GM23338 (cell line): ENCODE measurements around the gene DIO3.

Source experiments
- CTCF ChIP-seq, 2 experiments: fragments of 200-600 bp in 1 of 2; sonication (generic) in 1 of 2; conservative IDR thresholded peaks; 2 replicates each; pipeline versions ENCODE4 v1.5.1 to v1.6.1; 2016 to 2017; ENCODE audit warnings: antibody characterized with exemption in 2 of 2, low read depth in 2 of 2, mild to moderate bottlenecking in 2 of 2, moderate library complexity in 1 of 2
- POLR2AphosphoS5 ChIP-seq: IDR thresholded peaks from 2 replicates; pipeline ENCODE4 v1.6.1; 2016; ENCODE audit warnings: antibody characterized with exemption, low read depth

DNA sequence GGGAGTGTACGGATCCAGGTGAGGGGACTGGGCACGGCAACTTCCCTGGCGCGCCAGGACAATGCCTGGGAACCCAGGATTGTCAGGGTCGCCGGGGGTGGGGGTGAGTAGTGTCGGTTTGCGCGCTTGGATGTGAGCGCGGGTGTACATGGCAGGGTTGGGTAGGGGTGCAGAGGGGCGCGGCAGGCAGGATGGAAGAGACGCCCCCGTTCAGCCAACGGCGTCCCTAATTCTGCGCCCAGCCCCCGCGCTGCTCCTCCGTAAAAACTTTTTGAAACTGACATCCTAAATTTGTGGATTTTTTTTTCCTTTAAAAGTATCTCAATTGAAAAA, 3.1 kb downstream of the DIO3 start:
- TF ChIP-seq CTCF (conservative IDR thresholded peaks at IDR 0.05; ENCODE audit: low read depth in 2 of 2) (no peak), POLR2AphosphoS5 (no peak)
